ENCODE data around the gene HSD11B2.

DNA sequence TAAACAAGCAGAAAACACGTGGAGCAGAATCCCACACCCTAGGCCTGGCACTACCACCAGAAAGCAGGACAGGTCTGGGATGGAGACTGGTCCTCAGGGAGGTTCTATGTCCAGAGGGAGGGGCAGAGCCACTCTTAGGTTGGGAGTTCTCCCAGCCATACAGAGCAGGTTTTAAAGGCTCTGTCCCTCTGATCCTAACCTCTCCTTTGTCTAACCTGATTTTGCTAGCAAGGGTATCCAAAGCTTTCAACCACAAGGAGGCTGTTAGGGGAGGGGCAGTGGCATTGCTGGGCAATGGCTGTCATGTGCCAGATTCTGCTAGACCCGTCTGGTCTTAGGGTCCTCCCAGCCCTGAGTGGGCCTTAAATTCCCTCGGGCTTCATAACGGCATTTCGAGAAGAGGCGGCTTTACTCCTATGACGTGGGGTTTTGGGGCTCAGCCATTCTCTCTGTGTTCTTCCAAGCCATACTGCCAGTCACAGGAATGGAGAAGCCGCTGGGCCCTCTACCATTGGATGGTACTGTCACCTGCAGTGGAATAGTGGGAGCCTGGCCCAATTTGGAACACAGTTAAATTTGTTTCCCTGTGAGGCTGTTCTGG is 43.3 kb upstream of the HSD11B2 start:
- TF ChIP-seq CTCF (IDR thresholded peaks at IDR 0.05; ENCODE audit: low read depth, low read length) (no peak), POLR2A (IDR thresholded peaks at IDR 0.05; ENCODE audit: extremely low read depth, insufficient read length) (no peak)

Measured in NB4 (cell line).